Ovary (tissue), 3 donors: Measurements from ENCODE around the gene IRF9.

Source experiments
- EP300 ChIP-seq: sonication (generic); formaldehyde crosslinking; IDR thresholded peaks from one replicate; pipeline ENCODE4 v1.6.1; 2017; ENCODE audit warnings: antibody characterized with exemption
- POLR2A ChIP-seq: fragments of 450-650 bp; IDR thresholded peaks from one replicate; pipeline ENCODE4 v1.6.1; 2017; ENCODE audit warnings: antibody characterized with exemption, mild to moderate bottlenecking, moderate library complexity
- TF ChIP-seq, protein P1 (sequence below), 3 donors: fragments of 450-650 bp in 2 of 3; fragments of 200-600 bp in 1 of 3; IDR thresholded peaks; one replicate each; pipeline versions ENCODE4 v1.5.1 to v1.8.0; 2016 to 2022; ENCODE audit warnings: antibody characterized with exemption in 3 of 3, mild to moderate bottlenecking in 1 of 3
- donor health status: DM: no; HTN: no; CAD: no.

DNA sequence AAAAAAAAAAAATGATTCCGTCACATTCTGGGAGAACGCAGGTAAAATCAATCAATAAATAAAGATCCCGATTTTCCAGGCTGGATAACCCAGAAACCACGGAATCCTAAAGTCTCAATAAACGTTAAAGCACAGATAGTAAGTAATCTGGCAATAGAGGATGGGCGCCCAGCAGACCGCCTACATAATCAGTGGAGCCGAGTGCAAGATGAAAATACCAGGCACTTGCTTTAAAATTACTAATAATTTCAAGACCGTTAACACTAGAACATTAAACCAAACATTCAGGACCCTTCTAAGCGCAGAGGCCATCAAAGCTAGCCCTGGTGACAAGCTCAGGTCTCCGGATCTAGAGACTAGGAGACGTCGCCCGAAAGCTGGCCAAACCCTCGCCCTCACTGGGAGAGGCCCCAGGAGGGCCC, 47.7 kb upstream of the IRF9 start:
- TF ChIP-seq EP300 (no peak), POLR2A (no peak)
- TF ChIP-seq, protein P1, sequence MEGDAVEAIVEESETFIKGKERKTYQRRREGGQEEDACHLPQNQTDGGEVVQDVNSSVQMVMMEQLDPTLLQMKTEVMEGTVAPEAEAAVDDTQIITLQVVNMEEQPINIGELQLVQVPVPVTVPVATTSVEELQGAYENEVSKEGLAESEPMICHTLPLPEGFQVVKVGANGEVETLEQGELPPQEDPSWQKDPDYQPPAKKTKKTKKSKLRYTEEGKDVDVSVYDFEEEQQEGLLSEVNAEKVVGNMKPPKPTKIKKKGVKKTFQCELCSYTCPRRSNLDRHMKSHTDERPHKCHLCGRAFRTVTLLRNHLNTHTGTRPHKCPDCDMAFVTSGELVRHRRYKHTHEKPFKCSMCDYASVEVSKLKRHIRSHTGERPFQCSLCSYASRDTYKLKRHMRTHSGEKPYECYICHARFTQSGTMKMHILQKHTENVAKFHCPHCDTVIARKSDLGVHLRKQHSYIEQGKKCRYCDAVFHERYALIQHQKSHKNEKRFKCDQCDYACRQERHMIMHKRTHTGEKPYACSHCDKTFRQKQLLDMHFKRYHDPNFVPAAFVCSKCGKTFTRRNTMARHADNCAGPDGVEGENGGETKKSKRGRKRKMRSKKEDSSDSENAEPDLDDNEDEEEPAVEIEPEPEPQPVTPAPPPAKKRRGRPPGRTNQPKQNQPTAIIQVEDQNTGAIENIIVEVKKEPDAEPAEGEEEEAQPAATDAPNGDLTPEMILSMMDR (IDR thresholded peaks at IDR 0.05), result no peak
